Epithelial cell of prostate (primary cell): ENCODE data around the gene DNAH11.

Source experiments
- DNase-seq: peaks from one replicate; pipeline ENCODE4 v3.0.0-alpha.2; 2011; ENCODE audit warnings: low read depth, low spot score
- H3K27ac ChIP-seq: fragments of 450-650 bp; 2 replicates; pipeline ENCODE4 v1.5.1; 2017; ENCODE audit warnings: mild to moderate bottlenecking

Gene DNAH11

GRCh38 chr7:21544715-21545114 lies 1.9 kb downstream of the DNAH11 start:
- DNase-seq = no peak
- H3K27ac ChIP-seq = no peak overlapping the region

- DNase-seq = no peak
- H3K27ac ChIP-seq = no peak overlapping the region
Observed at GRCh38 chr7:21547501-21547900, 4.7 kb downstream of the DNAH11 start.

DNA sequence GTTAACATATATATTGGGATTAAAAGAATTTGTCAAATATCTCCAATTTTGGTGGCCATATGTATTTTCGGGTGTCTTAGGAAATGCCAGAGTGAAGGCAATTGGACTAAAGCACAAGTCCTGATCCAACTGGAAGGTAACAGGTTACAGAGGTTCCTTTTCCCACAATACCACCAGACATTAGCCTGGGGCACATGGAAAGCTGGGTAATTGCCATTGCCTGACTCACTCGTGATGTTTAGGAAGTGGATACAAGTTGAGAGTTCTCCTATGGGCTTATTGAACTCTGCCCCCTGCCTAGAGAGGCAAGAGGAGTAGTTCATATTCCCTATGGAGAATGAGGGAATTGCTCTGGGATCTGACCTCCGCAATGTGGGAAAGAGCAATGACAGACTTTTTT lies 5.7 kb downstream of the DNAH11 start:
- DNase-seq = no peak

DNA sequence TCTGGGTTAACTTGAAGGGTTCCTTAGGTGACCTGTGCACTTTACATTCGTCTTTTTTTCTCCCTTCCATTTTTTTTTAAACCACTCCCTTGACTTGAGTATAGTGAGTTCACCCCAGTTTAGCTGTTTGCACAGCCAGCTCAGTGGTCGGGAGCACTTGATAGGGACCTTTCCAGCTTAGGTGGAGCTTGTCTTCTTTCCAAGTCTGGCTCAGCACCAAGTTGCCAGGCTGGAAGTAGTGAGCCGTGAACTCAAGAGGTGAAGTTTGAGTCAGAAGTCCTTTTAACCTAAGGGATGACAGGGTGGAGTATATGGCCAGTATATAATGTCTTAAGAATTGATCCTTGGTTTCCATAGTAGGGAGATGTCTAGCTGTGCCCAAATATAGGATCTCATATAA lies 7.2 kb downstream of the DNAH11 start:
- DNase-seq = no peak
- peak overlapping the region; percentile 85 for H3K27ac ChIP-seq

More for the DNA sequence above, 5.7 kb downstream of the DNAH11 start:
- H3K27ac ChIP-seq = no peak overlapping the region

DNA sequence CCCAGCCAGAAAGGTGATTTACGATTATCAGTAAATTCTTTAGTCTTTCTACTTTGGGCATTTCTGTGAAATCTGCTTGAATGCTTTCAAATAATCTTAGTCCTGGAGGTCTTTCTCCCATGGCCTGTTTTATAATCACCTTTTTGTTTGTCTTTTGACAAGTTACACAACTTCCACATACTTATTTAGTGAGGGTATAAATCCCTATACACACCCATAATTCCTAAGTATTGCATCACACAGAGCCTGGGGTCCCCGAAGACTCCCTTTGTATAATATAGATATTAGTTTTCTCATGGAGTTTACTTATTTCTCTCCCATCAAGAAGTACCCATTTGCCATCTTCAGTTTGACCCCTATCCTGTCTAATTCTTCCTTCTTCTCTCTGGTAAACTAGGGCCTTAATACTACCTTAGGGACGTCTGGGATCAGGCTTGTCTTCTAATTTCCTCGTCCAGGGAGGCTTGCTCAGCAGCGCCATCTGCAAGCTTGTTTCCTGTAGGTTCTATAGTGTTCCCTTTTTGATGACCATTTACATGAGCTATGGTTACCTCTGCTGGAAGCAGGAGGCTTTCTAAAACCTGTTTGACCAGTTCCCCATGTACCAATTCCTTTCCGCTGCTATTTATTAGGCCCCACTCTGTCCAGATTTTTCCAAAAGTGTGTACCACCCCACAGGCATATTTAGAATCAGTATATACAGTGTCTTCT lies 8.1 kb downstream of the DNAH11 start:
- H3K27ac ChIP-seq = peak overlapping the region; percentile 85
- peak; percentile 51 for DNase-seq

- no peak overlapping the region for H3K27ac ChIP-seq
- no peak for DNase-seq
Observed at GRCh38 chr7:21562385-21562784, 19.5 kb downstream of the DNAH11 start.

DNA sequence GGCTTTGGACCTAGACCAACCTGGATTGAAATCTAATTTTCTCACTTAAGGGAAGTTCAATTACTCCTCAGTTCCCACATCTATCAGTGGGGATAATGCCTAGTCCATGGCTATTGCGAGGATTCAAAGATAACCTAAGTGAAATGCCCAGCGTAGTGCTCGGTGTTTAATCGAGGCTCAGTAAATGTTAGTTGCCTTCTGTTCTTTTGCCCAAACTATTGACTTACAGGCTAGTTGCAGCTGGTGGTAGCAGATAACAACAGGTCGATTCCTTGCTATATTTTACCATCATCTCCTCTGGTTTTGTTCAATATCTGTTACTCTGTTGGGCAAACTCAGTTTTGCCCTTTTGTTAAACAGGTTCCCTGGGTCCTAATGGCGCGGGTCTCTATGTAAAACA lies 22.8 kb downstream of the DNAH11 start:
- no peak overlapping the region for H3K27ac ChIP-seq
- DNase-seq = no peak

DNA sequence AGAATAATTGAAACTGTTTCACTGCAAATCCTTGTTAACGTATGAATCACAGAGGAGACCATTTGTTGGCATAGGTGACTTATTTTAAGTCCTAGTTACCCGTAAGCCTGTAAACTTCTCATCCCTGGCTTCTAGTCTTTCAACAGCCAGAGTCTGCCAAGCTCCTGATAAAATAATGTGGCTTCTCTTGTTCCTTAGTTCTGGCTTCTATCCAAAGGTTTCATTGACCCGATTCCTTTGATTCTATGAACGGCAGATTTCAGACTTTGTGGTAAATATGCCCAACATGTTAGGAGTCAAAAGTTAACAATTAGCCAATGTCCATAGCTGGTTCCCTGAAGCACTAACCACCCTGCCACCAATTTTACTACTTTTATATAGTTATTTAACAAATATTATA lies 23.3 kb downstream of the DNAH11 start:
- DNase-seq = no peak
- no peak overlapping the region for H3K27ac ChIP-seq

GRCh38 chr7:21568762-21569161 lies 25.9 kb downstream of the DNAH11 start:
- no peak overlapping the region for H3K27ac ChIP-seq
- no peak for DNase-seq

- no peak for DNase-seq
- H3K27ac ChIP-seq = no peak overlapping the region
Observed at GRCh38 chr7:21572331-21573313, 29.8 kb downstream of the DNAH11 start.

DNA sequence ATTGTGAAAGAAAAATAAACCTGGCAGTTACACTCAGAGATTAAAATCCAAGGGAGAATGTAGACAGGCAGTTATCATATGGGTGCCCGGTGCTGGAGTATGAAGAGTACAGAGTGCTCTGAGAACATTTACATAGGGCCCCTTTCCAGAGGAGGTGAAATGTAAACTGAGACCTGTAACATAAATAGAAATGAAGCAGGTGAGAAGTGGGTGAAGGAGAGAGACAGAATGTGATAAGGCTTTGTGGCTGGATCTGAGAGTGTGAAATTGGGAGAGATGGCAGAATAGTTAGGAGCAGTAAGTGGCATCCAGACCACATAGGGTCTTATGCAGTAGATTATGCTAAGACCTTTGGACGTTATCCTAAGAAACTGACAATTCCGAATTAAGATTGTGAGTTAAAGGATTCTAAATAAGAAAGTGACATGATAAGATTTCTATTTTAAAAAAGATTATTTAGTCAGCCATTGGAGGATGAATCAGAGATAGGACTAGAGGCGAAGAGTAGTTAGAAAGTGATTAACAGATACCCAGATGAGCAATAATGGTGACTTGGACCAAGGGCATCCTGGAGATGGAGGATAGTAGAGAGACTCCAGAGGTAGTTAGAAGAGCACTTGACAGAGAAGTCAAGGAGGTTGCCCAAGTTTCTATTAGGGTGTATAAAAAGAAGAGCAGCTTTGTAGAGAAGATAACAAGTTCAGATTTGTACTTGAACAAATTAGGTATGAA lies 36.7 kb downstream of the DNAH11 start:
- peak overlapping the region; percentile 54 for H3K27ac ChIP-seq
- DNase-seq = no peak

GRCh38 chr7:21580073-21580521 lies 37.3 kb downstream of the DNAH11 start:
- H3K27ac ChIP-seq = peak overlapping the region; percentile 54
- peak; percentile 72 for DNase-seq

GRCh38 chr7:21585070-21585724 lies 42.4 kb downstream of the DNAH11 start:
- H3K27ac ChIP-seq = no peak overlapping the region
- DNase-seq = no peak

GRCh38 chr7:21587139-21587784 lies 44.4 kb downstream of the DNAH11 start:
- DNase-seq = no peak
- H3K27ac ChIP-seq = no peak overlapping the region

- no peak for DNase-seq
- no peak overlapping the region for H3K27ac ChIP-seq
Observed at GRCh38 chr7:21596801-21597200, 54.0 kb downstream of the DNAH11 start.

DNA sequence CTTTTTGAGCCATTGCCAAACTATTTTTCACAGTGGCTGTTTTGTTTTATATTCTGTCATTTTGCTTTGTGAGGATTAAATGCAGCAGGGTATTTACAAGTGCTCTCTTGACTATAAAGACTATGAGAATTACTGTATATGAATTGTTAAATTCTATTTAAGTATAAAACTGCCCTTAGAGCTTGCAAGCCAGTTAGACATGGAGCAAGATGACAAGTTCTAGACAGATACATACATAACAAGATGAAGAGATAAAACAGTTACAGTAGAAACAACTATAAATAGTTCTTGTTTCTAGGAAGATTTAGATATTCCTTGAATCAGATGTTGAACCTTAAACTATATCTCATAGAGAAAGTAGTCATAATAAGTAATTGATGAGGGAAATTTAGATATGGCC lies 60.6 kb downstream of the DNAH11 start:
- no peak for DNase-seq
- no peak overlapping the region for H3K27ac ChIP-seq

DNA sequence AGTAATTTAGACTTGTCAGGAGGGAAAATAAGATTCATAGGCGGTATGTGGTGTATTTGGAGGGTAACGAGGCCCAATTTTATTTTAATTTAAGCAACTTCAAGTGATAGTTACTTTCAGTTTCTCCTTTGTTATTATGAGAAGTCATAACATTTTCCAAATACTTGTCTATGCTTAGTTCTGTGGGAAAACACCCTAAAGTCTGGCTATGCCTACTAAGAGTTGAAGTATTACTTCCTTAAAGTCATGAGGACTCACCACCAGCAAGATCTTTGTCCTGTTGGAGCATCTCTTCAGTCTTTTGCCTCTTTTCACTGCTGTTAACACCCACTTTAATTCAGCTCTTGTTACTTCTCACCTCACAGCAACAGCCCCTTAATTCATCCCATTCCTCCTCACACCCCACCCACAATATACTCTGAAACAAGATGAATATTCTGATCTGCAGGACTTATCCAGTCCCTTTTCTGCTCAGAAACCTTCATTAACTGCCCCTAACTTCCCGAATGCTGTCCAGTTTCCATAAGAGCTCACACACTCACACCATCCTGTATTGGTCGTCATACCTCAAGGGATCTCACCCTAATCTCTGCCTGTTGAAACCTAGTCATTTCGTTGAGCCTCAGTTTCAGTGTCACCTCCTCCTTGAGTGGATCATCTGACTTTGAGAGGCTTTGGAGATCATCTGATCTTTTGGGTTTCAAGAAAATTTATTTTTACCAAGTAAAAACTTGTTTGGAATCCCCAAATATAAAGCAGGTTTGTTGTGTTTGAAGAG lies 61.3 kb downstream of the DNAH11 start:
- H3K27ac ChIP-seq = no peak overlapping the region

DNA sequence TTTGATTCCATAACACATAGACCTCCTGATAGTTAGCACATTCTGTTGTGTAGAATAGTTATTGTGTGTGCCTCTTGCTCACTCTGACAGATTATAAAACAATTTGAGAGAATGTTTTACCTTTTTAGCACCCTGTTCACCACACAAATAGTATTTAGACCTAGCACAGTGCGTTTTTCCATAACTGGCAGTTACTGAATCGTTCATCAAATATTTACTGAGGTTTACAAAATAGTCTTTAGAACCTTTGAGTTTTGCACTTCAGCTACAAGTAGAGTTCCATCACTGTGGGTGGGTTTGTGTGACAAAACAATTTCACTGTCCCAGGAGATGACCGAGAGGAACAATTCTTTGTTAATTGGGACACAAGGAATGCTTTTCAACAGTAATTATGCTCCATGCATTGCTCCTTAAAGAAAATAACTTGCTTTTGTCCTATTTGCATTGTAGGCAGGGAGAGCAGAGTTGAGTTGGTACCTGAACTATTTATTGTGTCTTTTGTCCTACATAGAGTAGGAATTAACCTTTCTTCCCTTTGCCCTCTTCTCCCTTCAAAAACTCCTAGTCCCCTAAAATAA lies 62.3 kb downstream of the DNAH11 start:
- no peak for DNase-seq
- H3K27ac ChIP-seq = no peak overlapping the region

More for the DNA sequence above, 61.3 kb downstream of the DNAH11 start:
- no peak for DNase-seq
